T-helper 2 cell treated with Interferon-gamma antibody and Interleukin-4, amounts not matched to agents 100 ng/mL and 5 ng/mL, for 36 hours (primary cell): ENCODE measurements around the gene NRCAM. TPM values are rescaled to one million over a fixed set of nuclear protein-coding genes. Genes with fewer than 3 reads are reported as not detected.

Source experiments
- intact Hi-C: fragments of 100-400 bp; cut with micrococcal nuclease; formaldehyde crosslinking; loops from one replicate; pipeline ENCODE4 v1.15.1; 2023
- total RNA-seq: library from RNA; stranded (reverse); gene quantifications from 2 replicates; pipeline ENCODE4 v1.2.3, GENCODE V29; 2022

Gene NRCAM
- total RNA-seq, 1 donor from 2014 or later: not detected

- intact Hi-C loops: no loop called here
These were observed 320.6 kb downstream of the NRCAM start for GRCh38 chr7:108135446-108136190.

GRCh38 chr7:108134486-108134885, 321.8 kb downstream of the NRCAM start:
- intact Hi-C loops: no loop called here

DNA sequence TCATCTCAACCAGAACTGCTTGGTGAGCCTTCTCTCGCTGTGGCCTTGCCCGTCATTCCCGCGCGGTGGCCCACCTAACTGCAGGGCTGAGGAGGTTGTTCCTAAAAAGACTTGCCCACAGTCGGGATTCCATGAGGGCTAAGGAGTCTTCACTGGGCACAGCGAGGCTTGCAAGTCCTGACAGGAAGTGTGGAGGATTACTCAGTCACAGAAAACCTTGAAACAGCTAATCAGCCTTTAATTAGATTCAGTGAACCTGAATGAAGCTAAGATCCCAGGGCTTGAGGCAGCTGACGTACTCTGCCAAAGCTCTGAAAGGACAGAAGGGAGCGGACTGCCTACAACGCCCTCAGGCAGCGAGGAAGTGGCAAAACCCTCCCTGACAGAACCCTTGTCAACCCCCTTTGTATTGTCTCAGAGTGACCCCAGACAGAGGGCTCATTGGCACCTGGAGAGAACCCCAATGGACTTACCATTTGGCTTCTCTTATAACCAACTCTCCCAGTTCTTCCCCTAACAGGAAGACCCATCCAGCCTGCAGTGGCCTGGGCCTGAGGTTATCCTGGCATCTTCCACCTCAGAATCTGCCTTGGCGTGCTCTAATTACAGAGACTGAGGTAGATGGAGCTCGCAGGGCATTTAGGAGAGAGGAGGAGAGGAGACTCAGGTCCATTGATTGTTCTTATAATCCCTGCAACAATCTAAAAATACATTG, 323.5 kb downstream of the NRCAM start:
- intact Hi-C loops: no loop called here

DNA sequence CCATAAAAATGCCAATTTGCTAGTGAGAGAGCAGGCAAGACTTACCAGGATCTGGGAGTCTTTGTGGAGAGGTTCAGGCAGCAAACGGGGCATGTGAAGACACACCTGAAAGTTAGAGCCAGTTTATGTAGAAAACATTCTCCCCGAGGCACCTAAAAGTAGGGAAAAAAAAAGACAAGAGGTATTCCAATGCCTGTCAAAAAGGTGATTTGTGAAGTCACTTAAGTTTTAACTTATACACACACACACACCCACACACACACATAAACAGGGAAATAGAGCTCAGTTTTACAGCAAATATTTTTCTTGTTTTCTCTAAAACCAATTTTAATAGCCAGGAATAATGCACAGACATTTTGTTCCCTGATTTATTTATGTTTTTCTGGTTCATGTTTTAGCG, 326.0 kb downstream of the NRCAM start, which contains the start of gene LAMB4:
Gene LAMB4 (minus strand): TSS at position 101 of the 400 bp plus-strand sequence. CDS start 7,197 bp downstream, outside the sequence.
- intact Hi-C loops: no loop called here

DNA sequence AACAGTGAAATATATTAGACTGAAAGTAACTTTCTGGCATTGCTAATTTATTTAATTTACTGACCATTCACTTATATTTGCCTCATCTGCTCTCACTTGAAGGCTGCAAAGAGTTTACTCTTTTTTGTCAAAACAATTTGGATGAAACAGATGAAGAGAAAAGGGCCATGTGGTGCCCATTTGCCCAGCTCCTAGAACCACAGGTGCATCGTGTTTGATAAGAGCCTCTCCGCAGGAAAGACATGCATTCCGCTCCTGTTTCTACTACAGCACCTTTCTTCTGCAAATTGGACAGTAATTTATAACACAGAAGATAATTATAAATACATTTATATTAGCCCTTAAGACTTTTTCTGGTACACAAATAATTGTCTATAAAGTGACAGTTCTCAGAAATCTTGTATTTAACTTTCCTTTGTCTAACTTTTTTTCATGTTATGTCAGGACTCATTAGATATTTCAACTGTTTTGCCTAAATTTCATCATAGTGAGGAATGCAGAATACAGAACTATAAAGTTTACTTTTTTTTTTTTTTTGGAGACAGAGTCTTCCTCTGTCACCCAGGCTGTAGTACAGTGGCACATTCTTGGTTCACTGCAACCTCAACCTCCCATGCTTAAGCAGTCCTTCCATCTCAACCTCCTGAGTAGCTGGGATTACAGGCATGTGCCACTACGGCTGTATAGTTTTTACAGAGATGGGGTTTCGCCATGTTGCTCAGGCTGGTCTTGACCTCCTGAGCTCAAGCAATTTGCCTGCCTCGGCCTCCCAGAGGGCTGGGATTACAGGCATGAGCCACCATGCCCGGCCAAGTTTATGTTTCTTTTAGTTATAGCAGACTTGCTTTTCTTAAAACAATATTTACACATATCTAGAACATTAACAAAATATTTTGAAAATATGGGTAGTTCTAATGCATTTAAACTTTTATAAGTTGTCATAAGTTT, 326.9 kb downstream of the NRCAM start:
- intact Hi-C loops: no loop called here

DNA sequence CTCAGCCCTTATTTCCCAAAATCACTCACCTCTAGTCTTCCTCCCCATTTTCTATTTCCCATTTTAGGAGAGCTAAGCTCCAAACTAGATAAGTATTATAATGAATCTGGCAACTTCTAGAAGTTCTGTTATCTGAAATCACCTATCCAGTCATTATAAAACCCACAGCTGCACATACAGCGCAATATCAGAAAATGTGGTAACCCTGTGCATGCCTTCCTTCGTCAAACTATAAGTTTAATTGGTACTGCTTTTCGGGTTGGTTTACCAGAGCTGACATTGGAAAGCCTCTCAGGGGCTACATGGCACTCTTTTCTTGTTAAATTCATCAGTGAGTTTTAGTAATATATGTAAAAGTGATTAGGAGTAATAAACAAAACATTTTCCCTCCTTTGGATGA, 327.7 kb downstream of the NRCAM start:
- intact Hi-C loops: no loop called here

DNA sequence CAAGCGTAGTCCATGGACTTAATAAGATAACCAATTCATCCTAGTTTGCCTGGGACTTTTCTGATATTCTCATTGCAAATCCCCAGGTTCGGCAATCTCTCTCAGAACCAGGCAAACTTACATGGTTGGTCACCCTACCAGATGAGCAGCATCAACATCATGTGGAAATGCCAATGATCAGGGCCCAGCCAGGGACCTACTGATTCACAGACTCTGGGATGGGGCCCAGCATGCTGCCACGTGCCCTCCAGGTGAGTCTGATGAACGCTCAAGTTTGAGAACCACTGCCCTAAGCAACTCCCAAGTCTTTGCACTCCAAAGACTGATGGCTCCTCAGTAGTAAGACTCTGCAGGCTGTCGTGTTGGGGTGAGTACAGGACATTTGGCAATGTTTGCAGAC, 328.8 kb downstream of the NRCAM start:
- intact Hi-C loops: no loop called here

DNA sequence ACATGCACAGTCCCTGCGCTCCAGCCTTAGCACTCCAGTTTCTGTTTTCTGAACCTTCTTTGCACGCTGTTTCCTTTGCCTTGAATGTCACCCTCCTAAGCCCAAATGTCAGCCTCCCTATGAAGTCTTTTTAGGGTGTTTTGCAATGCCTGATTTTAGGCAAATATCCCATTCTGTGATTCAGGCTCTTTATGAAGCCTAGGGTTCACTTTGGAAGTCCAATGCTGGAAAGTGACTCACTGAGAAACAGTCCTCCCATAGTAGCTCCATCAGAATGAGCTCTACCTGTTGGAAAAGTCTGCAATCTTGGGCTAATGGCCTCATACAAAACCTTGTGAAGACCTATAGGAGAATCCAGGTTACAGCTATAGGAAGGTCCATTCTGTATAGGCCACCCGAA, 331.4 kb downstream of the NRCAM start:
- intact Hi-C loops: no loop called here

- intact Hi-C loops: no loop called here
These were observed 334.1 kb downstream of the NRCAM start for GRCh38 chr7:108122181-108122580.

DNA sequence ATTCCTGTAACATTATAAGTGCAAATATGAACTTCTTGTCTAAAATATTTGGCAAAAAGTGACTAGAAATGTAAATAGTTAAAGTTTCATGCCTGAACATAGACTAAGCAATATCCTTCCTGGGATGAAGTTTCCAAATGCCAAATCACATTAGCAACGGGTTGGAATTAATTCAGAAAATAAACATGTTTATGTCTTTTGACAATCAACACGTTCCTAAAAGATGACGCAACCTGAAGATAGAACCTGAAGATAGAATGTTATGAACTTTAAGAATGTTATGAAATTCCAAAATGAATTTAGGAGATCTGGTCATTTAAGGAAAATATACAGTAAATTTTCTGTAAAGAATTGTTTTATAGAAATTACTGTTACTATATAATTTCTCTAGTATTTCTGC, 335.3 kb downstream of the NRCAM start:
- intact Hi-C loops: no loop called here

DNA sequence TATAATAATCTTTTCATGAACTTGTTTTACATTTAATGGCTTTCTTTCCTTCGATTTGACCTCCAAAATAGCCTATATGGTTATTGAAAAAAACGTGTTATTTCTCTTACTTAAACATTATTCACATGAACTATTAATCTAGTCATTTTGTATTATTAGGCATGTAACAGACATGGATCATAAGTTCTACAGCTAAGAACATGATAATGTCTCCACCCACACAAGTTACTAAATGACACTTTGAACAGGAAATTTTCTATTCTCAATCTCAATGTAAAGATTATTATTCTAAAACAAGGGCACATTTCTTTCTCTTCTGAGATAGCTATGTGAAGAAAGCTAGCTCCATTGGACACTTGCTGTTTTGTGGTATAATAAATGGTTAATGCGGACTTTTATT, 336.0 kb downstream of the NRCAM start:
- intact Hi-C loops: no loop called here

DNA sequence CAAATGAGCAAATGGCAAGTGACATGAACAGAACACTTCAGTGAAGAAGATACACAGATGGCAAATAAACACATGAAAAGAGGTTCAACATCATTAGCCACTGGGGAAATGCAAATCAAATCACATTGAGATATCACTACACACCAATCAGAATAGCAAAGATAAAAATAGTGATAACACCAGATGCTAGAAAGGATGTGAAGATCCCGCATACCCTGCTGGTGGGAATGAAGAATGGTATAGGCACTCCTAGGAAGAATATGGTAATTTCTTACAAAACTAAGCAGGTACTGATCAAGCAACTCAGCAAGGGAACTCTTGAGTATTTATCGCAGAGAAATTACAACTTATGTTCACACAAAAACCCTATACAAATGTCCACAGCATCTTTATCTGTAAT, 337.3 kb downstream of the NRCAM start:
- intact Hi-C loops: no loop called here

DNA sequence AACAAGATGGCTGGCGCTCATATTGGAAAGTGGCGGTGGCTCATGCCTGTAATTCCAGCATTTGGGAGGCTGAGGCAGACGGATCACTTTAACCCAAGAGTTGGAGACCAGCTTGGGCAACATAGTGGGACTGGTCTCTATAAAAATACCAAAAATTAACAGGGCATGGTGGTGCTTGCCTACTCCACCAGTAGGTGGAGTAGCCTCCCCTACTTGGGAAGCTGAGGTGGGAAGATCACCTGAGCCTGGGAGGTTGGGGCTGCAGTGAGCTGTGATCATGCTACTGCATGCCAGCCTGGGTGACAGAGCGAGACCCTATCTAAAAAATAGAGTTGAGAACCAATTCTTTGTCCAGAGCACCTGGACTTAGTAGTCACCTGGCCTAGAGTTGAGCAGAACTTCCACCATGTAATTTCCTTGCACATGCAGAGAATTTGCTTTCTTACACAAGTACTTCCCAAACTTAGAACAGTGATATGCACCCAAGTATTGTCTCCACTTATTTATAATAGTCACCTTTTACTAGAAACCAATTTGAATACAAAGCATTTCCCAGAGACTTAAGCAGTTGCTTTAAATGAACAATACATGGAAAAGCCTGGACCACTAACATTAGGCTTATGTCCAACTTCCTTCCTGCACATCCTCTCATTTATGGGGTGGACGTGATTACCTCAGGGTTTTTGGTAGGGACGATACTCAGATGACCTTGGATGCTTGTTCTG, 342.0 kb downstream of the NRCAM start:
- intact Hi-C loops: loop anchor here (1.0 kb wide), 1 partner anchor 32 kb away; no protein-coding TSS in a partner anchor

DNA sequence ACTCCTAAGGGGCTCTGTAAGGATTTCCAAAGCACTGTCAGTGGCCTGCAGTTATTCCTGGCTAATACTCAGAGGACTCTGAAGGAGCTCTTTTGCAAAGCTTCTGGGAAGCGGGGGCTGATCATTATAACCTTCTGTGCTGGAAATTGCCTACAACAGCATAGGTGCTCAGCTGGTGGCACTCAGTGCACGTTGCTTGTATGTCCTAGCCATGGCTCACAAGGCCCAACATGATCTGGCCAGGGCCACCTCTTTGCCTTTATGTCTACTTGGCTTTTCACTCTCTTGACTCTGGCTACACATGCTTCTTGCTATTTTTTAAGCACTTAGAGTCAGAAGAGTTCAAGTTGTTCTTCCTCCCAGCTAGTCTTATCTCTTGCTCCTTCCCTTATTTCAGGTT, 343.6 kb downstream of the NRCAM start:
- intact Hi-C loops: no loop called here

GRCh38 chr7:108109221-108109908, 346.9 kb downstream of the NRCAM start:
- intact Hi-C loops: loop anchor here (1.0 kb wide), 1 partner anchor 37 kb away; no protein-coding TSS in a partner anchor

- intact Hi-C loops: no loop called here
These were observed 348.1 kb downstream of the NRCAM start for GRCh38 chr7:108108131-108108530.

DNA sequence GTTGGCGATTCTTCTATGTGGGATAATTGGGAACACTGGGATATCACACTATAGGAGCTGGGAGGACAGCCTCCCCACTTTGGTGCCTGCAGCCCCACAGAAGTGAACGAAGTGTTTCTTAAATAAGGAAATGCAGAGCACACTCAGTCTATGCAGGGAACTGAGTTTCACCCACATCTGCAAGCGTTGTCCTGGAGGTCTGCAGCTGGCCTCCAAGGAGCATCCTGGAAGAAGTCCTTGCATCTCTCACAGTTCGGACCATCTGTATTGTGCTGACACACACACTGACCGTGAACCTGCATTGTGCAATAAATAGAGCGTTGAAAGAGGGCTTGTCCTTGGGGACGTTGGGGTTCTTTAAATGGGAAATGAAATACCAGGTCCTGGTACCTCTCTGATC, 351.9 kb downstream of the NRCAM start:
- intact Hi-C loops: no loop called here

- intact Hi-C loops: no loop called here
These were observed 352.5 kb downstream of the NRCAM start for GRCh38 chr7:108103558-108104298.

GRCh38 chr7:108102671-108103312, 353.4 kb downstream of the NRCAM start:
- intact Hi-C loops: no loop called here
